HepG2 (cell line): ENCODE measurements around the gene POP5. TPM values are rescaled to one million over a fixed set of nuclear protein-coding genes. Genes with fewer than 3 reads are reported as not detected.

Experiments used
- ELF3 ChIP-seq: IDR thresholded peaks from 2 replicates; pipeline ENCODE4 v1.6.1; 2016; ENCODE audit warnings: missing genetic modification reagents, missing compliant biosample characterization
- HMG20A ChIP-seq: IDR thresholded peaks from 2 replicates; pipeline ENCODE4 v1.6.1; 2016; ENCODE audit warnings: borderline replicate concordance
- IRF2 ChIP-seq: IDR thresholded peaks from 2 replicates; pipeline ENCODE4 v1.6.1; 2018; ENCODE audit warnings: missing genetic modification reagents, missing compliant biosample characterization
- MYNN ChIP-seq: sonication (generic); formaldehyde crosslinking; IDR thresholded peaks from 2 replicates; pipeline ENCODE4 v1.4.0; 2020; ENCODE audit warnings: mild to moderate bottlenecking, low read depth, missing genetic modification reagents
- NBN ChIP-seq: fragments of 450-650 bp; conservative IDR thresholded peaks from 2 replicates; pipeline ENCODE4 v1.6.1; 2017
- NCOR1 ChIP-seq: fragments of 200-600 bp; sonication (generic); IDR thresholded peaks from 2 replicates; pipeline ENCODE4 v1.7.0; 2017; ENCODE audit warnings: antibody characterized with exemption, low read length, borderline replicate concordance
- NFRKB ChIP-seq: fragments of 450-650 bp; IDR thresholded peaks from 2 replicates; pipeline ENCODE4 v1.6.1; 2017
- ZBTB7A ChIP-seq: sonication (generic); formaldehyde crosslinking; IDR thresholded peaks from 2 replicates; pipeline ENCODE4 v1.8.0; 2022; ENCODE audit warnings: mild to moderate bottlenecking, missing genetic modification reagents
- ZHX2 ChIP-seq, 2 experiments: sonication (generic) in 1 of 2; formaldehyde crosslinking in 1 of 2; IDR thresholded peaks; 2 replicates each; pipeline versions ENCODE4 v1.6.1 to v1.9.0; 2014 to 2022; ENCODE audit warnings: antibody characterized with exemption in 1 of 2, borderline replicate concordance in 1 of 2, inconsistent platforms in 1 of 2, low read depth in 1 of 2, missing genetic modification reagents in 1 of 2
- ZNF383 ChIP-seq: sonication (generic); formaldehyde crosslinking; IDR thresholded peaks from 2 replicates; pipeline ENCODE4 v1.4.0; 2020; ENCODE audit warnings: missing genetic modification reagents, mild to moderate bottlenecking, borderline replicate concordance
- ZNF431 ChIP-seq: sonication (generic); formaldehyde crosslinking; IDR thresholded peaks from 2 replicates; pipeline ENCODE4 v1.9.0; 2022; ENCODE audit warnings: missing genetic modification reagents, low read depth, mild to moderate bottlenecking, borderline replicate concordance
- ZNF670 ChIP-seq: sonication (generic); formaldehyde crosslinking; IDR thresholded peaks from 2 replicates; pipeline ENCODE4 v1.8.0; 2022; ENCODE audit warnings: mild to moderate bottlenecking, missing genetic modification reagents, borderline replicate concordance
- ZNF75D ChIP-seq: sonication (generic); formaldehyde crosslinking; IDR thresholded peaks from 2 replicates; pipeline ENCODE4 v1.8.1; 2023; ENCODE audit warnings: missing genetic modification reagents, mild to moderate bottlenecking, borderline replicate concordance
- polyA plus RNA-seq, 8 experiments: library from polyadenylated mRNA; depleted of rRNA in 3 of 8; stranded (reverse) in 7 of 8; unstranded in 1 of 8; fragments of >200 nt; fragmentation: Illumina TruSeq in 4 of 8; extraction: Trizol in 4 of 8; gene quantifications; 2 replicates each; pipeline versions ENCODE4 v1.2.1 to v1.2.3, GENCODE V29; 2011 to 2016; ENCODE audit warnings: low read depth in 4 of 8, missing spikeins in 1 of 8, mixed read lengths in 1 of 8; ENCODE audit not compliant: insufficient read depth in 1 of 8
- total RNA-seq, 5 experiments: library from RNA; depleted of rRNA; stranded (reverse); fragments of >200 nt; fragmentation: Illumina TruSeq; extraction: Trizol; gene quantifications; 2 replicates each; pipeline ENCODE4 v1.2.3, GENCODE V29; 2016; ENCODE audit warnings: low read depth in 1 of 5
- TF ChIP-seq, protein P1 (sequence below): sonication (generic); formaldehyde crosslinking; IDR thresholded peaks from 2 replicates; pipeline ENCODE4 v1.4.0; 2020; ENCODE audit warnings: low read depth, missing genetic modification reagents
- TF ChIP-seq, protein P2 (sequence below): sonication (generic); formaldehyde crosslinking; IDR thresholded peaks from 2 replicates; pipeline ENCODE4 v1.5.1; 2020; ENCODE audit warnings: missing genetic modification reagents, mild to moderate bottlenecking, borderline replicate concordance
- TF ChIP-seq, protein P3 (sequence below): fragments of 450-650 bp; IDR thresholded peaks from 2 replicates; pipeline ENCODE4 v1.6.1; 2017

POP5 gene
- total and polyA plus RNA-seq, 2 of the 13 experiments (the other 11 are each of a cell fraction or from before 2014, with no cell fraction given), result 45.6 to 61.3 TPM

DNA sequence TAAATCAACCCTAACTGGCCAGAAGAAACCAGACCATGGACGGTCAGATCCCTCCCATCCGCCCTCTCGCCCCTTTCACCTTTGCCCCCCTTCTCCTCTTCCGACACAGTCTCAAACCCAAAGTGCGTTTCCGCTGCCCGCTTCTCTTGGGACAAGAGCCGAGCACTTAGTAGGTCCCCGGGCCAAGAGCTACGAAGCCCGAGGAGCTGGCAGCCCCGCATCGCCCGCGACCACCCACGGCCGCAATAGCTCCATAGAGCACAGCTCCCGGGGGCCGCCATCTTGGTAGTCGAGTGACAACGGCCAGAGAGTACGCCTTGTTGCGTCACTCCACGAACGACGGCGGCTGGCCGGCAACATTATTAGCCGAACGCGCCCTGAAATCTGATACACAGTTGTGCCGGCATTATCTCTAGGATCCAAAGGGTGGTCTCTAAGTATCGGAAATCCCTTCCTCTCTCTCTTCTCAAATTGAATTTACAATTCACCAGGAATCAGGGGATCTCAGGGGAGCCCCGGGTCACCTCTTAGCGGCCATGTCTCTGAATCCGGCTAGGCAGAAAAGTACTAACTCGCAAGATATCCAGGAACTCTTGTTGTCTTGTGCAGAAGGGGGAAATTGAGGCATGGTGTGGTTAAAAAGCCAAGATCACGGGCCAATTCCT lies 52.2 kb downstream of the POP5 start, which contains the start of gene COQ5 (continued):
- TF ChIP-seq, protein P1, sequence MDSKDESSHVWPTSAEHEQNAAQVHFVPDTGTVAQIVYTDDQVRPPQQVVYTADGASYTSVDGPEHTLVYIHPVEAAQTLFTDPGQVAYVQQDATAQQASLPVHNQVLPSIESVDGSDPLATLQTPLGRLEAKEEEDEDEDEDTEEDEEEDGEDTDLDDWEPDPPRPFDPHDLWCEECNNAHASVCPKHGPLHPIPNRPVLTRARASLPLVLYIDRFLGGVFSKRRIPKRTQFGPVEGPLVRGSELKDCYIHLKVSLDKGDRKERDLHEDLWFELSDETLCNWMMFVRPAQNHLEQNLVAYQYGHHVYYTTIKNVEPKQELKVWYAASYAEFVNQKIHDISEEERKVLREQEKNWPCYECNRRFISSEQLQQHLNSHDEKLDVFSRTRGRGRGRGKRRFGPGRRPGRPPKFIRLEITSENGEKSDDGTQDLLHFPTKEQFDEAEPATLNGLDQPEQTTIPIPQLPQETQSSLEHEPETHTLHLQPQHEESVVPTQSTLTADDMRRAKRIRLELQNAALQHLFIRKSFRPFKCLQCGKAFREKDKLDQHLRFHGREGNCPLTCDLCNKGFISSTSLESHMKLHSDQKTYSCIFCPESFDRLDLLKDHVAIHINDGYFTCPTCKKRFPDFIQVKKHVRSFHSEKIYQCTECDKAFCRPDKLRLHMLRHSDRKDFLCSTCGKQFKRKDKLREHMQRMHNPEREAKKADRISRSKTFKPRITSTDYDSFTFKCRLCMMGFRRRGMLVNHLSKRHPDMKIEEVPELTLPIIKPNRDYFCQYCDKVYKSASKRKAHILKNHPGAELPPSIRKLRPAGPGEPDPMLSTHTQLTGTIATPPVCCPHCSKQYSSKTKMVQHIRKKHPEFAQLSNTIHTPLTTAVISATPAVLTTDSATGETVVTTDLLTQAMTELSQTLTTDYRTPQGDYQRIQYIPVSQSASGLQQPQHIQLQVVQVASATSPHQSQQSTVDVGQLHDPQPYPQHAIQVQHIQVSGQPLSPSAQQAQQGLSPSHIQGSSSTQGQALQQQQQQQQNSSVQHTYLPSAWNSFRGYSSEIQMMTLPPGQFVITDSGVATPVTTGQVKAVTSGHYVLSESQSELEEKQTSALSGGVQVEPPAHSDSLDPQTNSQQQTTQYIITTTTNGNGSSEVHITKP (CRISPR knock-in tag), result peak; percentile 68; the same call in 1 of the 2 replicates
- TF ChIP-seq ZHX2 (IDR thresholded peaks at IDR 0.05; ENCODE audit: low read depth), result peak; percentile 92
- 0 out of 2 replicates have a peak, but pooled peaks have one; percentile 58 for TF ChIP-seq ZHX2 (CRISPR knock-in tag; IDR thresholded peaks at IDR 0.05; ENCODE audit: borderline replicate concordance)
- peak; percentile 24; the same call in 1 of the 2 replicates for TF ChIP-seq NCOR1
- TF ChIP-seq NBN, result no peak
- TF ChIP-seq, protein P2, sequence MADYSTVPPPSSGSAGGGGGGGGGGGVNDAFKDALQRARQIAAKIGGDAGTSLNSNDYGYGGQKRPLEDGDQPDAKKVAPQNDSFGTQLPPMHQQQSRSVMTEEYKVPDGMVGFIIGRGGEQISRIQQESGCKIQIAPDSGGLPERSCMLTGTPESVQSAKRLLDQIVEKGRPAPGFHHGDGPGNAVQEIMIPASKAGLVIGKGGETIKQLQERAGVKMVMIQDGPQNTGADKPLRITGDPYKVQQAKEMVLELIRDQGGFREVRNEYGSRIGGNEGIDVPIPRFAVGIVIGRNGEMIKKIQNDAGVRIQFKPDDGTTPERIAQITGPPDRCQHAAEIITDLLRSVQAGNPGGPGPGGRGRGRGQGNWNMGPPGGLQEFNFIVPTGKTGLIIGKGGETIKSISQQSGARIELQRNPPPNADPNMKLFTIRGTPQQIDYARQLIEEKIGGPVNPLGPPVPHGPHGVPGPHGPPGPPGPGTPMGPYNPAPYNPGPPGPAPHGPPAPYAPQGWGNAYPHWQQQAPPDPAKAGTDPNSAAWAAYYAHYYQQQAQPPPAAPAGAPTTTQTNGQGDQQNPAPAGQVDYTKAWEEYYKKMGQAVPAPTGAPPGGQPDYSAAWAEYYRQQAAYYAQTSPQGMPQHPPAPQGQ (CRISPR knock-in tag), result no peak
- no peak for TF ChIP-seq HMG20A
- peak; percentile 76 for TF ChIP-seq IRF2 (CRISPR knock-in tag)
- TF ChIP-seq ZNF75D (CRISPR knock-in tag), result no peak
- TF ChIP-seq, protein P3, sequence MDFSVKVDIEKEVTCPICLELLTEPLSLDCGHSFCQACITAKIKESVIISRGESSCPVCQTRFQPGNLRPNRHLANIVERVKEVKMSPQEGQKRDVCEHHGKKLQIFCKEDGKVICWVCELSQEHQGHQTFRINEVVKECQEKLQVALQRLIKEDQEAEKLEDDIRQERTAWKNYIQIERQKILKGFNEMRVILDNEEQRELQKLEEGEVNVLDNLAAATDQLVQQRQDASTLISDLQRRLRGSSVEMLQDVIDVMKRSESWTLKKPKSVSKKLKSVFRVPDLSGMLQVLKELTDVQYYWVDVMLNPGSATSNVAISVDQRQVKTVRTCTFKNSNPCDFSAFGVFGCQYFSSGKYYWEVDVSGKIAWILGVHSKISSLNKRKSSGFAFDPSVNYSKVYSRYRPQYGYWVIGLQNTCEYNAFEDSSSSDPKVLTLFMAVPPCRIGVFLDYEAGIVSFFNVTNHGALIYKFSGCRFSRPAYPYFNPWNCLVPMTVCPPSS, result no peak
- TF ChIP-seq ELF3 (CRISPR knock-in tag), result peak; percentile 75
- TF ChIP-seq NFRKB, result peak; percentile 87
- TF ChIP-seq ZNF431 (CRISPR knock-in tag), result 0 out of 2 replicates have a peak, but pooled peaks have one; percentile 85
- peak; percentile 70; the same call in 1 of the 2 replicates for TF ChIP-seq ZBTB7A
- TF ChIP-seq ZNF670 (CRISPR knock-in tag), result 0 out of 2 replicates have a peak, but pooled peaks have one; percentile 76
- TF ChIP-seq MYNN (CRISPR knock-in tag), result no peak
- peak; percentile 70; the same call in 1 of the 2 replicates for TF ChIP-seq ZNF383
